Suprapubic skin (tissue), 4 donors: ENCODE data around the gene MIPOL1.

Experiments used
- EP300 ChIP-seq: sonication (generic); formaldehyde crosslinking; IDR thresholded peaks from one replicate; pipeline ENCODE4 v1.6.1; 2017; ENCODE audit warnings: antibody characterized with exemption
- POLR2A ChIP-seq, 2 donors: fragments of 450-650 bp; IDR thresholded peaks; one replicate each; pipeline ENCODE4 v1.6.1; 2017; ENCODE audit warnings: antibody characterized with exemption in 2 of 2, mild to moderate bottlenecking in 2 of 2, moderate library complexity in 2 of 2
- POLR2AphosphoS5 ChIP-seq, 3 donors: sonication (generic); formaldehyde crosslinking; IDR thresholded peaks; one replicate each; pipeline ENCODE4 v1.6.1; 2017; ENCODE audit warnings: antibody characterized with exemption in 3 of 3

GRCh38 chr14:37268788-37269187, 71.1 kb downstream of the MIPOL1 start:
- TF ChIP-seq EP300 (no peak), POLR2A (IDR thresholded peaks at IDR 0.05) (no peak), POLR2AphosphoS5 (IDR thresholded peaks at IDR 0.05) (no peak)
